Epithelial cell of esophagus (primary cell): Measurements from ENCODE around the gene ARHGAP42.

Experiments used
- DNase-seq: peaks from one replicate; pipeline ENCODE4 v3.0.0; 2010; ENCODE audit warnings: low read depth
- H3K4me3 ChIP-seq: 2 replicates; pipeline ENCODE4 v1.5.1; 2011; ENCODE audit warnings: mild to moderate bottlenecking, low read length, control low read depth
- TF ChIP-seq, protein P1 (sequence below): IDR thresholded peaks from 2 replicates; pipeline ENCODE4 v1.5.1; 2011; ENCODE audit warnings: low read depth, mild to moderate bottlenecking, low read length, control low read depth, inconsistent platforms; ENCODE audit not compliant: insufficient read depth; ENCODE audit errors: missing control alignments

The ARHGAP42 gene

DNA sequence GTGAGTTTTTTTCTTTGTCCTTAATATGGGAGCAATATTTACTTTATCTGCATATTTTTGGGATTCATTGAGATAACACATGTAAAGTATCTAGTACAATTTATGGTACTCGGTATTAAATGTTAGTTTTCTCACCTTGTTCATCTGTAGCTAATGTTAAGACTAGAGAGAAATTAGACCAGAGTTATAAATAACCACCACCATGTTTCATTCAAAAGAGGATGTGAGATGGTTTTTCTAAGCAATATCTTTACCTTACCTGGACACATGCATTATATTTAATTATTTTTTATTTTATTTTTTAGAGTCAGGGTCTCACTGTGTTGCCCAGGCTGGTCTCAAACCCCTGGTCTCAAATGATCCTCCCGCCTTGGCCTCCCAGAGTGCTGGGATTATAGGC is 18.4 kb downstream of the ARHGAP42 start:
- TF ChIP-seq, protein P1, sequence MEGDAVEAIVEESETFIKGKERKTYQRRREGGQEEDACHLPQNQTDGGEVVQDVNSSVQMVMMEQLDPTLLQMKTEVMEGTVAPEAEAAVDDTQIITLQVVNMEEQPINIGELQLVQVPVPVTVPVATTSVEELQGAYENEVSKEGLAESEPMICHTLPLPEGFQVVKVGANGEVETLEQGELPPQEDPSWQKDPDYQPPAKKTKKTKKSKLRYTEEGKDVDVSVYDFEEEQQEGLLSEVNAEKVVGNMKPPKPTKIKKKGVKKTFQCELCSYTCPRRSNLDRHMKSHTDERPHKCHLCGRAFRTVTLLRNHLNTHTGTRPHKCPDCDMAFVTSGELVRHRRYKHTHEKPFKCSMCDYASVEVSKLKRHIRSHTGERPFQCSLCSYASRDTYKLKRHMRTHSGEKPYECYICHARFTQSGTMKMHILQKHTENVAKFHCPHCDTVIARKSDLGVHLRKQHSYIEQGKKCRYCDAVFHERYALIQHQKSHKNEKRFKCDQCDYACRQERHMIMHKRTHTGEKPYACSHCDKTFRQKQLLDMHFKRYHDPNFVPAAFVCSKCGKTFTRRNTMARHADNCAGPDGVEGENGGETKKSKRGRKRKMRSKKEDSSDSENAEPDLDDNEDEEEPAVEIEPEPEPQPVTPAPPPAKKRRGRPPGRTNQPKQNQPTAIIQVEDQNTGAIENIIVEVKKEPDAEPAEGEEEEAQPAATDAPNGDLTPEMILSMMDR = no peak
- DNase-seq = no peak

DNA sequence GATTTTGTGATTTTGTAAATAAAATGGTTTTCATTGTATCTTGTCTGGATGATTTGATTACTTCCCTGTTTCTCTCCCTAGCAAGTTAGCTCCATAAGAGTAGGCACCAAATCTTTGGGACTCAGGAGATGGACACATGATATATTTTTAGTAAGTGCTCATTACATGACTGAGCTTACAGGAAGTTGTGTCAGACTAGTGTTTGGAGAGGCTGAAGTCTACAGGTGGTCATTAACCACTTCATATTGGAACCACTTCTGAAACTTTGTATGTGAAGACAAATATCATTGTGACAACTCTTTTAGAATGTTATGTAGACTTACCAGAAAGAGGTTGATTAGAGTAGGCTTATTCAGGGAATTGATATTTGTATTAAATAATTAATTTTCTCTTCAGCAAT is 19.1 kb downstream of the ARHGAP42 start:
- H3K4me3 ChIP-seq = no peak overlapping the region
- TF ChIP-seq, protein P1 = no peak
- DNase-seq = no peak

More for the DNA sequence above, 18.4 kb downstream of the ARHGAP42 start:
- H3K4me3 ChIP-seq = no peak overlapping the region

DNA sequence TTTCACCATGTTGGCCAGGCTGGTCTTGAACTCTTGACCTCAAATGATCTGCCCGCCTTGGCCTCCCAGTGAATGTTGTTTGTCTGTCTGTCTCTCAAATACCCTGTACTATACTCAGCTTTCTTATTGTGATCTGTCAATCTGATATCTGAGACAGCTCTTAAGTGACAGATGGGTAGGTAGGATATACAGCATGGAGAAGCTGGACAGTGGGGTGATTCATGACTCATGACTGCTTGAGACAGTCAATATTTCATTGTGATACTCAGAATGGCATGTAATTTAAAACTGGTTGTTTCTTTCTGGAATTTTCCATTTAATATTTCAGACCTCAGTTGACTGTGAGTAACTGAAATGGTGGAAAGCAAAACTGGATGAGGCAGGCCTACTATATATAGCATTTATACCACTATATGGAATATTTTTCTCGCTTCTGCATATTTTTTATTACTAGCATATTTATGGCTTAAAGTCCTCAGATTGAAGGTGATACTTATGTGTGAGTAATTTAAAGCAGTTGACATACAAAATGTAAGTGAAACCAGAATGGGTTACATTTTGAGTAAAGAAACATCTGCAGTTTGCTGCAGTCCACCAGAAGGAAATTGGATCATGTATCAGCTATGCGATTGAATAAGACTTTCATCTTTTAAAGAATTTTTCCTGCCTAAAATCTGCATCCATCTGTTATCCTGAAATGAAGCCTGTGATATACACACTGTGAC is 22.3 kb downstream of the ARHGAP42 start:
- TF ChIP-seq, protein P1 = no peak
- DNase-seq = peak; percentile 30
- H3K4me3 ChIP-seq = no peak overlapping the region

DNA sequence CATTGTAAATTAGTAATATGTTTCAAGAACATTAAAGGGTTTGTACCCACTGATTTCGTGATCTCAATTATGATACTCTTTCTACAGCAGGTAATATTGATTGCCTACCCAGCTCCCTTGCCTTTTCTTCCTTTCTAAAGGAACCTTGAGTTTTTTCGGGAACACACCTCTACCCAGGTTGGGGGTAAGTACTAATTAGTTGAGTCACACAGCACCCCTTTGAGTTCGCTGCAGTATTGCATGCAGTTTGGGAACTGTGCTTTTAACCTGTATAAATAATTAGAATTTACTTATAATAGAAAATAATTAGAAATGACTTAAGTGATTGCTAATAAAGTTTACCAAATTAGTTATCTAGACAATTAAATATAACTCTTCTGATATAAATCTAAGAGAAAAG is 24.9 kb downstream of the ARHGAP42 start:
- H3K4me3 ChIP-seq = no peak overlapping the region
- DNase-seq = no peak
- TF ChIP-seq, protein P1 = no peak

DNA sequence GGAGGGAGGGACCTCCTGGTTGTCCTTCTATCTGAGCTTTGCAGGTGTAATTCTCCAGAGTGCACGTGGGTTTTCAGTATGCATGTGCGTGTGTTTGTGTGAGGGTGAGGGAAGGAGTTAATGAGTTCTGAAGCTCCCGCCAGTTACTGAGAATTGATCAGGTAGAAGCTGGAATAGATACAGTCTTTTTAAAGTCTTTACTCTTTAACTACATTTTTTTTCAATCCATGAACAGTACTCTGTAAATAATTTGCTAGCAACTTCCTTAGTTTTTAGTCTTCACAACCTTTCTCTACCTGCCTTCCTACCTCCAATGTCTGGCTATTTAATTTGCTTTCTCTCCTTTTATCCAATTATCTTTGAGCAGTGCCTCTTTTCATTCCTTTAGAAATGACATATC is 25.5 kb downstream of the ARHGAP42 start:
- TF ChIP-seq, protein P1 = no peak
- no peak overlapping the region for H3K4me3 ChIP-seq
- no peak for DNase-seq

DNA sequence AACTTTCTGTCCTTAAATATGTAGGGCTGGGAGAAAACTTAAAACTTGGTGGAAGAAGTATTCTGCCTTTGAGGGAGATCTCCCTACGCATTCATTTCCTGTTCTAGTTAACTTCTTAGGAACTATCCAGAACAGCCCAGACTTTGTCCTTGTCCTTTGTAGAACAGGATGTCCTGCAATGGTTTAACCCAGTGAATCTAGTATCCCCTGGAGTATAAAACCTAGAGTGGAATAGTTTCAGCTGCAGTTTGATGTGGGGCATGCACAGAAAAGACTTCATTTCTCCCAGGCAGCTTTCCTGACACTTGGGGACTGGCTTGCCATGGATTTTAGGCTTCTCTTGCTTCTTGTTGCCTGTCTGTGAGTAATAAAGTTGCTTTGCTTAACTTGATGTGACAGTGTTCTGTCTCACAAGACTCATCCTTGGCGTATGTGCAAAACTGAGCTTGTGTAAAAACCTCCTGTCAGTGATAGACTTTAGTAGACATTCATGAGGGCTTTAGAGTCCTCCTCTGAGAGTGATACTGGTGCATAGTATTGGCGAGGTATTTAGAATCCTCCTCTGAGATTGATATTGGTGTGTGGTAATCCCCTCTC is 28.2 kb downstream of the ARHGAP42 start:
- TF ChIP-seq, protein P1 = no peak
- no peak overlapping the region for H3K4me3 ChIP-seq
- no peak for DNase-seq

DNA sequence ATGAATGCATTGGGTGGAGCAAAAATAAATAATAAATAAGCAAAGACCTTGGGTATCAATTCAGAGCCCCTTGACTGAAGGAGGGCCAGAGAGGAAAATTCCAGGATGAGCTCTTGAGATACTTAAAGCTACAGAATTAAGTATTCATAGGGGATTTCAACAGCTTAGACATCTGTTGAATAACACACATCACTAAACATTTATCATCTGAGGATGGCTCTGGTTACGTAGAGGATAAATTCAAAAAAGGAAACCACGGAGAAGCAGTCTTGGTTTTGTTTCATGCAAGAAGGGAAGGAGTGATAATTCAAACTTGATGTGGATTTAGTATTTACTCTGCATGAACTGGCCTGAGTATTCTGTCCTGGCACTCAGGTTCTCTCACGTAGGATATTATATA is 29.8 kb downstream of the ARHGAP42 start:
- no peak overlapping the region for H3K4me3 ChIP-seq
- TF ChIP-seq, protein P1 = no peak
- DNase-seq = no peak
